A673 (cell line): Measurements from ENCODE around the gene ROR1.
"Not testable (repeated sequence)": the region's sequence is repeated elsewhere in the genome, so short reads cannot be mapped to it uniquely, and the experiment has no call there.

Experiments
- EZH2 ChIP-seq: fragments of 200-600 bp; sonication (generic); IDR thresholded peaks from 2 replicates; pipeline ENCODE4 v1.6.1; 2017; ENCODE audit warnings: borderline replicate concordance, low read depth, mild to moderate bottlenecking, mixed read lengths, antibody characterized with exemption, low read length; ENCODE audit not compliant: poor library complexity, severe bottlenecking
- TF ChIP-seq, protein P1 (sequence below): fragments of 300-800, 200-600 bp; sonication (generic); conservative IDR thresholded peaks from 2 replicates; pipeline ENCODE4 v1.5.1; 2017; ENCODE audit warnings: low read depth, mild to moderate bottlenecking, antibody characterized with exemption, low read length, moderate library complexity, mixed read lengths

DNA sequence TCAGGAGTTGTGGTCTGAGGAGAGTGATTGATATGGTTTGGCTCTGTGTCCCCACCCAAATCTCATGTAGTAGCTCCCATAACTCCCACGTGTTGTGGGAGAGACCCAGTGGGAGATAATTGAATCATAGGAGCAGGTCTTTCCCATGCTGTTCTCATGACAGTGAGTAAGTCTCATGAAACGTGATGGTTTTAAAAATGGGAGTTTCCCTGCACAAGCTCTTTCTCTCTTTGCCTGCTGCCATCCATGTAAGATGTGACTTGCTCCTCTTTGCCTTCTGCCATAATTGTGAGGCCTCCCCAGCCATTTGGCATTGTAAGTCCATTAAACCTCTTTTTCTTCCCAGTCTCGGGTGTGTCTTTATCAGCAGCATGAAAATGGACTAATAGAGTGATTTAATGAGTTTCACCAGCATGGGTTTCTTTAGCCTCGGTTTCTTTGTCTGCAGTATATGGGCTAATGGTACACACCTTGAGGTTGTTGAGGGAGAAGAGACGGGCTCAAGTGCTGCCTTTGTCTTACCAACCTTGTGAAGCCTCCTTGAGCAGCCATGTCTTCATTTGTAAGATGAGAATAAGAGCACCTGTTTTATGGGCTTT is 42.5 kb downstream of the ROR1 start:
- TF ChIP-seq EZH2: not testable (repeated sequence)
- TF ChIP-seq, protein P1, sequence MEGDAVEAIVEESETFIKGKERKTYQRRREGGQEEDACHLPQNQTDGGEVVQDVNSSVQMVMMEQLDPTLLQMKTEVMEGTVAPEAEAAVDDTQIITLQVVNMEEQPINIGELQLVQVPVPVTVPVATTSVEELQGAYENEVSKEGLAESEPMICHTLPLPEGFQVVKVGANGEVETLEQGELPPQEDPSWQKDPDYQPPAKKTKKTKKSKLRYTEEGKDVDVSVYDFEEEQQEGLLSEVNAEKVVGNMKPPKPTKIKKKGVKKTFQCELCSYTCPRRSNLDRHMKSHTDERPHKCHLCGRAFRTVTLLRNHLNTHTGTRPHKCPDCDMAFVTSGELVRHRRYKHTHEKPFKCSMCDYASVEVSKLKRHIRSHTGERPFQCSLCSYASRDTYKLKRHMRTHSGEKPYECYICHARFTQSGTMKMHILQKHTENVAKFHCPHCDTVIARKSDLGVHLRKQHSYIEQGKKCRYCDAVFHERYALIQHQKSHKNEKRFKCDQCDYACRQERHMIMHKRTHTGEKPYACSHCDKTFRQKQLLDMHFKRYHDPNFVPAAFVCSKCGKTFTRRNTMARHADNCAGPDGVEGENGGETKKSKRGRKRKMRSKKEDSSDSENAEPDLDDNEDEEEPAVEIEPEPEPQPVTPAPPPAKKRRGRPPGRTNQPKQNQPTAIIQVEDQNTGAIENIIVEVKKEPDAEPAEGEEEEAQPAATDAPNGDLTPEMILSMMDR: not testable (repeated sequence)
